Measurements from ENCODE around the gene PXMP4.

DNA sequence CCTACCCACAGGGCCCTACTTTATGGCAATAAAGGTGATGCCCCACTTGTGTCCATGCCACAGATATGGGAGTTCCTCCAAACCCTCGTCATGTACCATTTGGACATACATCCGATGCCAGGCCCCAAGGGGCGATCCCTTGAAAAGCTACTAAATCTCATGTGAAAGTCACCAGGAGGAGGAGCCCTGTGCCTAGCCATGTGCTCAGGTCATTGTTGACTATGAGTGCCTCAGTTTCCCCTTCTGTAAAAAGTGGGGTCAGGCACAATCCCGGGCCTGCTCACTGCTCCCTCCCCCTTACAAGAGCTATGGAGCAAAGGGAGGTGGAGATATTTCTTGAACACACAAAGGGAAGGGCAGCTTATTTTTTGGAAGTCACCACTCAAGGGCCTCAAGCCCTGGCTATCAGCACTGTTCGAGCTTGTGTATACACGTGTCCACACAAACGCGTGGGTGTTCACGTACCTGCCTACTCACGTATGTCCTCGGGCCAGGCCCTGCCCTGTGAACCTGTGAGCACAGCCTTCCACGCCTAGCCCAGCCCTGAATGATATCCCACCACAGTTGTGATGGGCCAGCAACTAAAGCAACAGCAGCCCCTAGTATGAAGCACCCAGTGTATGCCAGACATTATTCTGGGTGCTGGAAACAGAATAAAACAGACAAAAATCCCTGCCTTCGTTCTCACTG, 51.5 kb downstream of the PXMP4 start:
- TF ChIP-seq CTCF (IDR thresholded peaks at IDR 0.05) (no peak), POLR2A (IDR thresholded peaks at IDR 0.05) (no peak)

All from esophagus squamous epithelium (tissue), 4 donors.